ENCODE results near the gene APEH.
A peak's percentile ranks its signal among the peaks of the same experiment; 100 is the strongest.

Gene APEH

GRCh38 chr3:49648354-49649019, 25.7 kb upstream of the APEH start:
- DNase-seq (ENCODE audit: low read depth, low spot score): no peak
- no peak overlapping the region for H3K4me3 ChIP-seq (ENCODE audit: low read length)

DNA sequence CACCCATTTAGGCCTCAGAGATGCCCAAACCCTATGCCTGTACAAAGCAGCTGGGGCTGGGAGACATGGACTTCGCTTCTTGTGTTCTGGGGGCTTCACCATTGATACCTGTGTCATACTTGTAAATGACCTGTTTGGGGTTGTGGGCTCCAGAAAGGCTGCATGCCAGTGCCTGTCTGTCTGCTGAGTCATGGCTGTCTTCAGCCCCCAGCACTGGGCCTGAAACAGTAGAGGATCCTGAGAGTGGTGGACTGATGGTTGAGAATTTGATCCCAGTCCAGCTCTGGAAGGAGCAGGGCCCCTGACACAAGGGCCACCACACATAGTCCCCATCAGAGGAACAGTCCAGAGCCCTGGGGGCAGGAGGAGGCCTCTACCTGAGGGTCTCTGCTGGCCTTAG, 24.6 kb upstream of the APEH start:
- no peak overlapping the region for H3K4me3 ChIP-seq (ENCODE audit: low read length)

DNA sequence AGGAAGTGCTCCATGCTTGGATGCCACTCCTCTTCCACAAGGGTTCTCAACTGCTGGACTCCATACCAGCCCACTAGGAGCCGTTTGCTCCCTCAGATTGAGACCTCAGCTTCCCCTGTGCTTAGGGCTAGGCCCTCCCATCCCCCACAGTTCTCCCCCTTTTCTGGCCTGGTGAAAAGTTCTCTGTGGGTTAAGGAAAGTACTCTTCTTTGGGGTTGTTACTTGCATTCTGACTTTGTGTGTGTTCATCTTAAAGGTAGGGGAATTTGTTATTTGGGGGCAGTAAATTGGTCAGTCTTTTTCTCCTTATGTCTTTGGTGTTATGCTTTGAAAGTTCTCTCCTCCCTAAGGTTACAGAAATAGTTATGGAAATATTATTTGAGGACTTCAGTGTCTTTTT, 24.0 kb upstream of the APEH start:
- no peak for DNase-seq (ENCODE audit: low read depth, low spot score)
- H3K4me3 ChIP-seq (ENCODE audit: low read length): no peak overlapping the region

More for the DNA sequence above, 24.6 kb upstream of the APEH start:
- DNase-seq (ENCODE audit: low read depth, low spot score): no peak

DNA sequence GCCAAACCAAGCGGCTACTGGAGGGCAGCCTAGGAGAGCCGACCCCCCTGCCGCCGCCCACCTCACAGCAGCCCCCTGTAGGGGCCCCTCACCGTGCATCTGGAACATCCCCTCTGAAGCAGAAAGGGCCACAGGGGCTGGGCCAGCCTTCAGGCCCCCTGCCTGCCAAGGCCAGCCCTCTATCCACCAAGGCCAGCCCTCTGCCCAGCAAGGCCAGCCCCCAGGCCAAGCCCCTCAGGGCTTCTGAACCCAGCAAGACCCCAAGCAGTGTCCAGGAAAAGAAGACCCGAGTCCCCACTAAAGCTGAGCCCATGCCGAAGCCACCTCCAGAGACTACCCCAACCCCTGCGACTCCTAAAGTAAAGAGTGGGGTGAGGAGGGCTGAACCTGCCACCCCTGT, 23.5 kb upstream of the APEH start:
- no peak overlapping the region for H3K4me3 ChIP-seq (ENCODE audit: low read length)
- no peak for DNase-seq (ENCODE audit: low read depth, low spot score)

GRCh38 chr3:49652218-49652902, 21.8 kb upstream of the APEH start:
- DNase-seq (ENCODE audit: low read depth, low spot score): no peak
- no peak overlapping the region for H3K4me3 ChIP-seq (ENCODE audit: low read length)

DNA sequence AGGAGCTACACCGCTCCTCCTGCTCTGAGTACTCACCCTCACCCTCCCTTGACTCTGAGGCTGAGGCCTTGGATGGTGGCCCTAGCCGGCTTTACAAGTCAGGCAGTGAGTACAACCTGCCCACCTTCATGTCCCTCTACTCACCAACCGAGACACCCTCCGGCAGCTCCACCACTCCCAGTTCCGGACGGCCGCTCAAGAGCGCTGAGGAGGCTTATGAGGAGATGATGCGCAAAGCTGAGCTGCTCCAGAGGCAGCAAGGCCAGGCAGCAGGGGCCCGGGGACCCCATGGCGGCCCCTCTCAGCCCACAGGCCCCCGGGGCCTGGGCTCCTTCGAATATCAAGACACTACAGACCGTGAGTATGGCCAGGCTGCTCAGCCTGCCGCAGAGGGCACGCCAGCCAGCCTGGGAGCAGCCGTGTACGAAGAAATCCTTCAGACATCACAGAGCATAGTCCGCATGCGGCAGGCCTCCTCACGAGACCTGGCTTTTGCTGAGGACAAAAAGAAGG, 21.2 kb upstream of the APEH start:
- DNase-seq (ENCODE audit: low read depth, low spot score): no peak
- no peak overlapping the region for H3K4me3 ChIP-seq (ENCODE audit: low read length)

GRCh38 chr3:49653621-49654020, 20.5 kb upstream of the APEH start:
- no peak for DNase-seq (ENCODE audit: low read depth, low spot score)
- no peak overlapping the region for H3K4me3 ChIP-seq (ENCODE audit: low read length)

GRCh38 chr3:49654176-49654825, 19.9 kb upstream of the APEH start:
- no peak for DNase-seq (ENCODE audit: low read depth, low spot score)
- no peak overlapping the region for H3K4me3 ChIP-seq (ENCODE audit: low read length)

- H3K4me3 ChIP-seq (ENCODE audit: low read length): no peak overlapping the region
- DNase-seq (ENCODE audit: low read depth, low spot score): peak; percentile 57
These were observed 19.1 kb upstream of the APEH start for GRCh38 chr3:49654955-49655556.

GRCh38 chr3:49655731-49656285, 18.3 kb upstream of the APEH start:
- no peak for DNase-seq (ENCODE audit: low read depth, low spot score)
- H3K4me3 ChIP-seq (ENCODE audit: low read length): no peak overlapping the region

DNA sequence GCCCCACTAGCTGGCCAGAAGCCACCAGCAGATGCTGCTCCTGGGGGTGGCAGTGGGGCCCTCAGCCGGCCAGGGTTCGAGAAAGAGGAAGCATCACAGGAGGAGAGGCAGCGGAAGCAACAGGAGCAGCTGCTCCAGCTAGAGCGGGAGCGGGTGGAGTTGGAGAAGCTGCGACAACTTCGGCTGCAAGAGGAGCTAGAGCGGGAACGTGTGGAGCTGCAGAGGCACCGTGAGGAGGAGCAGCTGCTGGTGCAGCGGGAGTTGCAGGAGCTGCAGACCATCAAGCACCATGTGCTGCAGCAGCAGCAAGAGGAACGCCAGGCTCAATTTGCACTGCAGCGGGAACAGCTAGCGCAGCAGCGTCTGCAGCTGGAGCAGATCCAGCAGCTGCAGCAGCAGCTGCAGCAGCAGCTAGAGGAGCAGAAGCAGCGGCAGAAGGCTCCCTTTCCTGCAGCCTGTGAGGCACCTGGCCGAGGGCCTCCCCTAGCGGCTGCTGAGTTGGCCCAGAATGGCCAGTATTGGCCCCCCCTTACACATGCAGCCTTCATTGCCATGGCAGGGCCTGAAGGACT, 17.5 kb upstream of the APEH start:
- H3K4me3 ChIP-seq (ENCODE audit: low read length): no peak overlapping the region
- no peak for DNase-seq (ENCODE audit: low read depth, low spot score)

DNA sequence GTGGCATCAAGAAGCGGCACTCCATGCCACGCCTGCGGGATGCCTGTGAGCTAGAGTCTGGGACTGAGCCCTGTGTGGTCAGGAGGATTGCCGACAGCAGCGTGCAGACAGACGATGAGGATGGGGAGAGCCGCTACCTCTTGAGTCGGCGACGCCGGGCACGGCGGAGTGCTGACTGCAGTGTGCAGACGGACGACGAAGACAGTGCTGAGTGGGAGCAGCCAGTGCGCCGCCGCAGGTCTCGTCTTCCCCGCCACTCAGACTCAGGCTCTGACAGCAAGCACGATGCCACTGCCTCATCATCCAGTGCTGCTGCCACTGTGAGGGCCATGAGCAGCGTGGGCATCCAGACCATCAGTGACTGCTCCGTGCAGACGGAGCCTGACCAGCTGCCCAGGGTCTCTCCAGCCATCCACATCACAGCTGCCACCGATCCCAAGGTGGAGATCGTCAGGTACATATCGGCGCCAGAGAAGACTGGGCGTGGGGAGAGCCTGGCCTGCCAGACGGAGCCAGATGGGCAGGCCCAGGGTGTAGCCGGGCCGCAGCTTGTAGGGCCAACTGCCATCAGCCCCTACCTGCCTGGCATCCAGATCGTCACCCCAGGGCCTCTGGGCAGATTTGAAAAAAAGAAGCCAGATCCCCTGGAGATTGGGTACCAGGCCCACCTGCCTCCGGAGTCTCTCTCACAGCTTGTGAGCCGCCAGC, 16.8 kb upstream of the APEH start:
- H3K4me3 ChIP-seq (ENCODE audit: low read length): no peak overlapping the region
- DNase-seq (ENCODE audit: low read depth, low spot score): no peak

DNA sequence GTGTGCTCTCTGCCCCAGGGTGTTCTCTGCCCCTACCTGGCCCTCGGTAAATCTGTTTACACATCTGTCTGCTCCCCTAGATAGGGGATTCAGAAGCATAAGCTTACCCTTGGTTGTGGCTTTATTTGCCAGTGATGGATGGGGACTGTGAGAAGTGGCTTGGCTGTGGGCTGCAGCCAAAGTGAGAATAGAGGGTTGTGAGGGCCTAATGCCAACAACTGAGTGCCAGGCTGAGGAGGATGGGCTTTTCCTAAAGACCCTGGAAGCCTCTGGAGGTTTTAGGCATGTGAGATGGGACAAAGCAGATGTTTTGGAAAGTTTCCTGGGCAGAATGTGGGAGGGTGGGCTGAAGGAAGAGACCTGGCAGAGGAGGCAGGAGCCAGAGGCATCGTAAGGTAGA, 15.4 kb upstream of the APEH start:
- DNase-seq (ENCODE audit: low read depth, low spot score): no peak
- no peak overlapping the region for H3K4me3 ChIP-seq (ENCODE audit: low read length)

DNA sequence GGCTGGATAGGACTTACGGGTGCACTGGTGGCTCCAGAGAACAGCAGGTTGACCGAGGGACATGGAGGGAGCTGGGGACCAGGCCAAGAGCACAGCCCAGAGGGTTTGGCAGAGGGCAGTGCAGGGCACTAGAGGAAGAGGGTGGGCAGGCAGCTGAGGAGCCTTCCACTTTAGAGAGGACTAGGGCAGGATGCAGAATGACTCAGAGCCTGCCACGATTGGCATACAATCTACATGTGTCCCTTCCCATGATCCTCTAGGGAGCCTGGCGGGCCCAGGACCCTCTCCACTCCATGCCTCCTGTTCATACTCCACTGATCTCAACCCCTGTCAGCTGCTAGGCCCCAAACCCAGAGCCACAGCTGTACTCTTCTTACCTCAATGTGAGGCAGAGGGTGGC, 14.4 kb upstream of the APEH start:
- no peak overlapping the region for H3K4me3 ChIP-seq (ENCODE audit: low read length)
- no peak for DNase-seq (ENCODE audit: low read depth, low spot score)

- H3K4me3 ChIP-seq (ENCODE audit: low read length): no peak overlapping the region
- no peak for DNase-seq (ENCODE audit: low read depth, low spot score)
These were observed 12.9 kb upstream of the APEH start for GRCh38 chr3:49661281-49661680.

DNA sequence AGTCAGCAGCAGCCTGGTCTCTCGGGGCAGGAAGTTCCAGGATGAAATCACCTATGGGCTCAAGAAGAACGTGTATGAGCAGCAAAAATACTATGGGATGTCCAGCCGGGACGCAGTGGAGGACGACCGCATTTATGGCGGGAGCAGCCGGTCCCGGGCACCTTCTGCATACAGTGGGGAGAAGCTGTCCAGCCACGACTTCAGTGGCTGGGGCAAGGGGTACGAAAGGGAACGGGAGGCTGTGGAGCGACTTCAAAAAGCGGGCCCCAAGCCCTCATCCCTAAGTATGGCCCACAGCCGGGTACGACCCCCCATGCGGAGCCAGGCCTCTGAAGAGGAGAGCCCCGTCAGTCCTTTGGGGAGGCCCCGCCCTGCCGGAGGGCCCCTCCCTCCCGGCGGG, 12.1 kb upstream of the APEH start:
- H3K4me3 ChIP-seq (ENCODE audit: low read length): no peak overlapping the region
- no peak for DNase-seq (ENCODE audit: low read depth, low spot score)

DNA sequence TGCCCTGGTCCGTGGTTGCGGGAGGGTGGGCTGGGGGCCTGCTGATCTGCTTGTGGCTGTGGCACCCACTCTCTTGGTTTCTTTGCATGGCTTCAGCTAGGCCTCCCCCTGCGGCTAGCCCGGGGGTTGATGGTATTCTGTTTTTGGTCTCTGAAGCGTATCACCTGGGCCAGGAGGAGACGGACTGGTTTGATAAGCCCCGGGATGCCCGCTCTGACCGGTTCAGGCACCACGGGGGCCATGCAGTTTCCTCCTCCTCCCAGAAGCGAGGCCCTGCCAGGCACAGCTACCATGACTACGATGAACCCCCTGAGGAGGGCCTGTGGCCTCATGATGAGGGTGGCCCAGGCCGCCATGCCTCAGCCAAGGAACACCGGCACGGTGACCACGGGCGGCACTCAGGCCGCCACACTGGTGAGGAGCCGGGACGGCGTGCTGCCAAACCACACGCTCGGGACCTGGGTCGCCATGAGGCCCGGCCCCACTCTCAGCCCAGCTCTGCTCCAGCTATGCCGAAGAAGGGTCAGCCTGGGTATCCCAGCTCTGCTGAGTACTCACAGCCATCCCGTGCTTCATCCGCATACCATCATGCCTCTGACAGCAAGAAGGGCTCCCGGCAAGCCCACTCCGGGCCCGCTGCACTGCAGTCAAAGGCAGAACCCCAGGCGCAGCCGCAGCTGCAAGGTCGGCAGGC, 11.3 kb upstream of the APEH start:
- DNase-seq (ENCODE audit: low read depth, low spot score): no peak
- H3K4me3 ChIP-seq (ENCODE audit: low read length): no peak overlapping the region

- no peak overlapping the region for H3K4me3 ChIP-seq (ENCODE audit: low read length)
- DNase-seq (ENCODE audit: low read depth, low spot score): no peak
These were observed 10.3 kb upstream of the APEH start for GRCh38 chr3:49663831-49664230.

Measured in Jurkat, Clone E6-1 (cell line).